GM21717 (cell line): Measurements from ENCODE around the gene DOCK9.

ENCODE experiments used
- ATAC-seq: cut with Tn5 transposase; IDR thresholded peaks from one replicate; pipeline ENCODE4 v1.9.1; 2021; ENCODE audit warnings: mild to moderate bottlenecking, moderate library complexity; ENCODE audit not compliant: unreplicated experiment

DOCK9 gene

DNA sequence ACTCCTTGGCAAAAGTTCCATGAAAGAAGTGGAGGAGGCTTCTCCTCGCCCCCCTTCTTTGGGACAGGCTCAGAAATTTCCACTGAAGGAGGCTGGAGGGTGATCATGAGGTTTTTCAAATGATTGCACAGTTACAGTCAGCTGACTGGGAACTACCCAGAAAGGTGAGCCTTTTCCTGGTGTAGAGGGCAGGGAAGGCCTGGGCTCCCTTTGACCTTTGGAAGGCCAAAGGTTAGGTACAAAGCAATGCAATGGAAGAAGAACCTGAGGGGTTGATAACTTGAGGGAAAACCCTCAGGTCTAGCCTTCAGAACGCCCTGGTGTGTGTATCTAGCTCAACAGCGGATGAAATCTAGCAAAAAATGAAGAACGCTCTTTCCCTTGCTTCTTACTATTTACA lies 175.3 kb downstream of the DOCK9 start:
- ATAC-seq = no peak

- no peak for ATAC-seq
These were observed 176.0 kb downstream of the DOCK9 start for GRCh38 chr13:98801626-98802418.

DNA sequence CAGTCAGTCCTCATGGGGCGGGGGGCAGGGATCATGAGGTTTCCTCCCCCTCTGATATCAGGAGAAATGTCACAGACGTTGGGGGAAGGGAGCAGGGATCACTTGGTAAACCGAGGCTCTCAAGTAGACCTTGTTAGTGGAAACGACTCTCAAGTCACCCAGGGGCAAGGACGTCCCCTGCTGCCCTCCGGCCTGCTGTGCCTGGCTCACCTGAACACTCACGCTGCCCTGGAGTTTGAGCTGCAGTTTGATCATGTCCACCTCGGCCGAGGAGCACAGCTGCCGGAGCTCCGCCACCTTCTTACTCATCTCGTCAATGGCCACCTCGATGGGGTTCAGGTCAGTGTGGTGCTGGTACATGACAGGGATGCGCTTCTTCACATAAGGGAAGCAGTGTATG lies 177.8 kb downstream of the DOCK9 start:
- no peak for ATAC-seq

GRCh38 chr13:98798849-98799645 lies 178.8 kb downstream of the DOCK9 start:
- ATAC-seq = no peak

GRCh38 chr13:98797456-98797855 lies 180.4 kb downstream of the DOCK9 start:
- ATAC-seq = no peak

DNA sequence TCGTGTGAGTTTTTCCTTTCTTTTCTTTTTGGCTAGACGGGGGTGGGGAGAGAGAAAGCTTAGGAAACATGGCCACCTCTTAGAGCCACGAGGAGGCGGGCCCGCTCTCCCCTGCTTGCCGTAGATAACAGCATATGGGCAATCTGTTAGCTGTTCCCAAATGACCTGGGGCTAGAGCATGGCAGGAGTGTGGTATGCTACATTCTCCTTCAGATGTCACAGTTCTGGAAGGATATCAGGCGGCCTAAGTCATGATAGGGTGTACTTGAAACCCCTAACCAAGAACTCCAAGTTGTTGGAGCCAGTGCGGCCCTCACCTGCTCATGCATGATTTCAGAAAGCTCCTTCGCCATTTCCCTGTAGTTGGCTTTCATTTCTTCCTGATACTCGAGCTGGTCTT lies 181.1 kb downstream of the DOCK9 start:
- ATAC-seq = no peak

DNA sequence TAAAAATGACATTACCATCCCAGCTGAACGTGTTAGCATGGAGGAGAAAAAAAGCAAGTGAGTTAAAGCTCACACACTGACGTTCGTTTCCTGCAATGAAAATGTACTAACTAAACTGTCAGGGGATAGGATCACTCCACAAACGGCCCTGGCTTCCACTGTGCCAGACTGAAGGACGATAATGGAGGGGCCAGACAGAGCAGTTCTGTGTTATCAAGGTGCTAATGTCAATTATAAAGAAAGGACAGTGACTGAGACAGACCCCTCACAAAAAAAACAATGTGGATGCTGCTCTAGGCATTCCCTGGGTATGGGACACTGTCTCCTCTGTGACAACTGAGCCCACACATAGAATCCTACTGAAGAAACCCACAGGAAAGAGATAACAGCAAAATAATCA lies 181.7 kb downstream of the DOCK9 start:
- no peak for ATAC-seq

DNA sequence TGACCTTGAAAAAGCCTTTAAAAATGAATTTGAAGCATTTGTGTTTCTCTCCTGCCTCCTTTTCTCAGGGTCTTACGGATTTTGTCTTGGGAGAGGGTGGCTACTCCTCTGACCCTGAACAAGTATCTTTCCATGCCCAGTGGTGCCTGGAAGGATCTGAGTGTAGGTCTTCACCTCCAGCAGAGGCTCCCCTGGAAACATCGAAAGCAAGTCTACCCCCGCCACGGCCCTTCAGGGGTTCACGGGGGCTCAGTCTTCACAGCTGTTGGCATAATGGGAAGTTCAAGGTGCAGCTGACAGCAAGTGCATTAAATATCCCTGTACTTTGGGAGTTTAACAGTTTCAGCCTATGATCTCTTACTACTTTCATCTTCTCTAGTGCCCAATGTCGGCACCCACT lies 182.6 kb downstream of the DOCK9 start:
- no peak for ATAC-seq

DNA sequence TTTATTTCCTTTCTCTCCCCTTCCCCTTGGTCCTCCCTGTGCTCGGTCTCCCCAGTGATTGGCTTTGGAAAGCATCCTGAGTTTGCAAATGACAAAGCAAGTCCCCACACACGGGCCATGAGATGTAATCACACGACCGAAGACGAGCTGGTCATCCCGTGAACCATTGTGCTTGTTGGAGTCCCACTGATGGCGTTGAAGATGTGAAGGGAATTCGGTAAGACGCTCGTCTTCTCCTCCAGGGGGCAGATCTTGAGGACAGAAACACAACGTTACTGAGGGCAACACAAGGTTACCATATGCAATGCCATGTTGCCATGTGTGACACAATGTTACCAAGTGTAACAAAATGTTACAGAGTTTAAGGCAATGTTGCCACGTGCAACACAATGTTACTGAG lies 183.4 kb downstream of the DOCK9 start:
- ATAC-seq = no peak

GRCh38 chr13:98792785-98793495 lies 184.9 kb downstream of the DOCK9 start:
- ATAC-seq = no peak

- ATAC-seq = no peak
These were observed 185.5 kb downstream of the DOCK9 start for GRCh38 chr13:98792321-98792720.

GRCh38 chr13:98791611-98792010 lies 186.3 kb downstream of the DOCK9 start:
- ATAC-seq = no peak

- no peak for ATAC-seq
These were observed 189.9 kb downstream of the DOCK9 start for GRCh38 chr13:98787996-98788395.

DNA sequence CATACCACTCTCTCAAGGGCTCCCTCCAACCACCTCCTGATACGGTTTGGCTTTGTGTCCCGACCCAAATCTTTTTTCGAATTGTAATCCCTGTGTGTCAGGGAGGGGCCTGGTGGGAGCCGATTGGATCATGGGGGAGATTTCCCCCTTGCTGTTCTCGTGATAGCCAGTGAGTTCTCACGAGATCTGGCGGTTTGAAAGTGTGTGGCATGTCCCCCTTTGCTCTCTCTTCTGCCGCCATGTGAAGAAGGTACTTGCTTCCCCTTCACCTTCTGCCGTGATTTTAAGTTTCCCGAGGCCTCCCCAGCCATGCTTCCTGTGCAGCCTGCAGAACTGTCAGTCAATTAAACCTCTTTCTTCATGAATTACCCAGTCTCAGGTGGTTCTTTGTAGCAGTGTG lies 190.7 kb downstream of the DOCK9 start:
- no peak for ATAC-seq

- ATAC-seq = no peak
These were observed 191.8 kb downstream of the DOCK9 start for GRCh38 chr13:98786023-98786422.

- ATAC-seq = no peak
These were observed 192.5 kb downstream of the DOCK9 start for GRCh38 chr13:98785405-98785804.

GRCh38 chr13:98784666-98785065 lies 193.2 kb downstream of the DOCK9 start:
- no peak for ATAC-seq

DNA sequence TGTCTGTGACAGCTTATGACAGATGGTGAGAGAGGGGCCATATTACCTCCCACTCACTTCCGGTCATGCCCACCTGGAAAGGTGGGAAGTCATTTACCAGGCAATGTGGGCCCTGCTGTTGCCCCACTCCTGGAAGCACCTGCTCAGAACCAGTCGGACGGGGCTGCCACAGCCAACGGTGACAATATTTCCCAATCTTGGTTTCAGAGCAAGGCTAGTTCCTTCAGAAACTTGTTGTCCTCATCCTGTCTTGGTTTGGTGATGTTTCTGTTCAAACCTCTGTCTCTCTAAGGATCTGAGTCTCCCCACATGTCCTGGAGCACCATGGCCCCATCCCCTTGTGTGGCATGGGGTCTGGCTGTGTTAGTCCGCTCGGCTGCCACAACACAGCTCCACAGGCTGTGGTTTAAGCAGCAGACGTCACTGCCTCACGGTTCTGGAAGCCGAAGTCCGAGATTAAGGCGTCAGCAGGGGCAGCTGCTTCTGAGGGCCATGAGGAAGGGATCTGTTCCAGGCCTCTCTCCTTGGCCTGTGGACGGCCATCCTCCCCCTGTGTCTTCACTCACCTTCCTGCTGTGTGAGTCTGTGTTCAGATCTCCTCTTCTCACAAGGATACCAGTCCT lies 193.9 kb downstream of the DOCK9 start:
- no peak for ATAC-seq

- ATAC-seq = no peak
These were observed 195.2 kb downstream of the DOCK9 start for GRCh38 chr13:98782654-98783053.

DNA sequence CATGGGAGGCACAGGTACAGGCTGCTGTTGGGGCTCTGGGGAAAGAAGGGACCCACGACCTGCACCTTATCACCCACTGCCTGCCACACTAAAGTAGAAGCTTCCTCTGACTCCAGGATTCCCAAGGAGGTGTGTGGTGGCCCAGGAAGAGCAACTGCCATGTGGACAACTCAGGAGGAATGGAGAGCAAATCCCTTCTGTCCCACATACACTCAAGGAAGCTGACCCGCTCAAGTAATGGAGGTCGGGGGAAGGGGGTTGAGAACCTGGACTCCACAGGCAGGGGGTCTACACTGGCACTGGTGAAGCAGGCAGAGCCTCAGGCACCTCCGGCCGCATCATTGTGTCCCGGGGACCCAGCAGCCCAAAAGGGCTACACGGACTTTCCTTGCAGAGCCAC lies 196.0 kb downstream of the DOCK9 start:
- no peak for ATAC-seq

DNA sequence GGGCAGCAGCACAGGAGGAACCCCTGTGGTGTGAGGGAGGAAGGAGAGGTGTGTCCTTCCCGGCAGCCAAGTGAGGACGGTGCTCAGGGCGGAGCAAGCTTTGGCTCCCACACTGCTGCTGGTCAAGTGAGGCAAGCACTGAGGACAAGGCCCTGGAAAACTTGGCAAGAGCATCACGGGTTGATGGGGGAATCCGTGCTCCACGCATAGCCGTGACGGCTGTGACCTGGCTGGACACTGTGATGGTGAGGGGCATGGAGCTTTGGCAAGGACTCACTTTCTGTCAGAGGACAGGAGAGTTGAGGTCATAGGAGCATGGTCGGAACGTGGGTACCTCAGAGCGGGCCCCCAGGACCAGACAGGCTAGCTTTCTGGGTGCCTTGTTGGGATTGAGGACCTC lies 196.4 kb downstream of the DOCK9 start:
- no peak for ATAC-seq
